Upper lobe of left lung (tissue), 4 donors: Measurements from ENCODE around the gene PRF1.

Source experiments
- CTCF ChIP-seq, 6 experiments: fragments of 450-650 bp in 4 of 6; fragments of 200-600 bp in 2 of 6; sonication (generic) in 2 of 6; IDR thresholded peaks; one replicate each; pipeline ENCODE4 v1.5.1; 2016 to 2019; ENCODE audit warnings: antibody characterized with exemption in 6 of 6
- EP300 ChIP-seq, 4 donors: sonication (generic); formaldehyde crosslinking; IDR thresholded peaks; one replicate each; pipeline ENCODE4 v1.5.1; 2017; ENCODE audit warnings: antibody characterized with exemption in 4 of 4, control low read depth in 2 of 4
- POLR2AphosphoS5 ChIP-seq, 2 donors: sonication (generic); formaldehyde crosslinking; IDR thresholded peaks; one replicate each; pipeline ENCODE4 v1.5.1; 2017; ENCODE audit warnings: antibody characterized with exemption in 2 of 2

DNA sequence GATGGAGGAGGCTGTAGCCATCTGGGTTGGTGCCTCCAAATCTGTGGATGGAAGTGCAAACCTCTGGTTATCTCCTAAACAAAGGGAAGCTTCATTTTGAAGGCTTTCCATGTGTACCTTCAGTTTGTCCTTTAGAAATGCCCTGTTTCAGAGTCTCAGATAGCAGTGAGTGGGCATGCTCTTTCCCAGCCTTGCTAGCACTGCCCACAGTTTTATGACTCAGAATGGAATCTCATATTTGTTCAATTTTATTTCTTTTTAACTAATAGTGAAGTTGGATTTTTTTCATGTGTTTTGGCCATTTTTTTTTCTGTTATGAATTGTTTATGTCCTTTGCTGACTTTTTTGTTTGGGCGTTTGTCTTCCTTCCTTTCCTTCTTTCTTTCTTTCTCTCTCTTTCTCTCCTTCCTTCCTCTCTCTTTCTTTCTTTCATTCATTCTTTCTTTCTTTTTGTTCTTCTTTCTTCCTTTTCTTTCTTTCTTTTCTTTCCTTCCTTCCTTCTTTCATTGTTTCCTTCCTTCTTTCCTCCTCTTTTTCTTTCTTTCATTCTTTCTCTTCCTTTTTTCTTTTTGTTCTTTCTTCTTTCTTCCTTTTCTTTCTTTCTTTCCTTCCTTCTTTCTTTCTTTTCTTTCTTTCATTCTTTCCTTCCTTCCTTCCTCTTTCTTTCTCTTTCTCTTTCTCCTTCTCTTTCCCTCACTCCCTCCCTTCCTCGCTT, 25.6 kb downstream of the PRF1 start:
- TF ChIP-seq CTCF (IDR thresholded peaks at IDR 0.05) (no peak), POLR2AphosphoS5 (IDR thresholded peaks at IDR 0.05) (no peak), EP300 (IDR thresholded peaks at IDR 0.05) (no peak)
